ENCODE data around the gene ISCA2.

GRCh38 chr14:74464785-74465184, 28.8 kb upstream of the ISCA2 start:
- TF ChIP-seq CTCF (IDR thresholded peaks at IDR 0.05): no peak
- TF ChIP-seq POLR2A (IDR thresholded peaks at IDR 0.05): no peak

Data from thyroid gland (tissue), 4 donors.